NK-92 treated with Interleukin-12 subunit alpha and Interleukin-12 subunit beta, amount 100 ng/mL, for 24 hours (cell line): ENCODE results near the gene FBXO31.
"Not testable (repeated sequence)": the region's sequence is repeated elsewhere in the genome, so short reads cannot be mapped to it uniquely, and the experiment has no call there.

ENCODE experiments used
- DNase-seq: peaks from one replicate; lab custom pipeline; 2025; lab: John Stamatoyannopoulos, UW

FBXO31 gene

DNA sequence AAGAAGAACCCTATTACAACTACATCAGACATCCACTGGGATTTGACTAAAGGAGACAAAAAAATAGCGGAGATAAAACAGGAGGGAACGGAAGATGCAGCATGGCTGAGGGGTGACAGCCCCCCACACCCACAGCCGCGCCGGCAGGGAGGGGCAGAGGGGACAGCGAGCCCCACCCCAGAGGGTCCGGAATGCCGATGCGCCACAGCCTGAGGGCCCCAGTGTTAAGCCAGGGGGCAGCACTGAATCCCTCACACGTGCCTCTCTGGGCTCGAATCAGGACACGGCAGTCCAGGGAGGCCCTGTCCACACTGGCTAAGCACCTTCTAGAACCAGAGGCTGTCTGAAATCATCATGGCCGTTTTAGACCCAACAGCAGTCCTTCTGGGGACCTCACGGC, 27.4 kb upstream of the FBXO31 start:
- no peak for DNase-seq

DNA sequence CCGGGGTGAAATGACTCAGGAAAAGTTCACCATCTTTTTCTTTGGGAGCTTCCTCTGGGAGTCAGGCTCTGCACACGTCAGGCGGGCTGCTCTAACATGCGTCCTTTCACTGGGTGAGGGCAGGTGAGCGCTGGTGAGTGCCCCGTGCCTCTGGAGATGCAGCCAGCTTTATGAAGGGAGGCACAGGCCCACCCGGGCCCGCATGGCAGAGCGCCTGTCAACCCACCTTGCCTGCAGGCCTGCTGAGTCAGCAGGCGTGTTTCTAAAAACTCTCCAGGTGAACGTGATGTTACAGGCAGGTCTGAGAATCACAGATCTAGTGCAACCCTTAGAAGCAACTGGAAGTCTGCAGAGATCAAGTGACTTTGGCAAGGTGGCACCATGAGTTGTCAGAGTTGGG, 27.0 kb upstream of the FBXO31 start:
- DNase-seq: no peak

DNA sequence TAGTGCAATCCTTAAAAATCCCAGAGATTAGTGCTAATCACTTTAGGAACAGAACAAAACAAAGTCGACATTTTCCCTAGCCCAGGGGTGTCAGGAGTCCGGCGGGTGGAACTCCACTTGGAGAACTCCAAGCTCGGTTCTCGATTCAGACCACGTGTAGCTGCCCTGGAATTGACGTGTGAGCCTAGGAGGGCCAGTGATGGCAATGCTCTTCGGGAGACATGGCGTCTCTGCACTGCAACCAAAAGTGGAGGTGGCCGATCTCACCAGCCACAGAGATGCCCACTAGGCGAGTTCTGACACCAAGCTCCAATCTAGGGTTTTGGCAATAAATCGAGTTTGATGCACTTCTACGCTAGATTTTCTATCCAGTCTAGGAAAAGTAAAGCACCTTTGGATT, 26.2 kb upstream of the FBXO31 start:
- DNase-seq: no peak

DNA sequence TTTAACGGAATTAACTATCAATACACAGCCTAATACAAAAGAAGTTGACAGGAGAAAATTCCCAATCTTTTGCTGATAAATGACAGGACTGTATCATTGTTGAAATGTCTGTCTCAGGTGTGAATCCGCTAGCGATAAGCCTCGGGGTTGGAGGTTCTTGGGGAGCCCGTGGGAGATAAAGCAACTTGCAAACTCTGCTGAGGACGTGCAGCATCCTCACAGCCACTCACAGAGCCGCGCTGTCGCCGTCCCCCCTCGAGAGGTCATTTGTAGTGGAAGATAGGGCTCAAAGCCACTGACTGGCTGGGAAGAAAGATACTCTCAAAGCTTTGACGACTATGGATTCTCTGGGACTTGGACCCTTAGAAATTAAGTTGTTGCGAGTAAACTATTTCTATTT, 25.6 kb upstream of the FBXO31 start:
- DNase-seq: no peak

DNA sequence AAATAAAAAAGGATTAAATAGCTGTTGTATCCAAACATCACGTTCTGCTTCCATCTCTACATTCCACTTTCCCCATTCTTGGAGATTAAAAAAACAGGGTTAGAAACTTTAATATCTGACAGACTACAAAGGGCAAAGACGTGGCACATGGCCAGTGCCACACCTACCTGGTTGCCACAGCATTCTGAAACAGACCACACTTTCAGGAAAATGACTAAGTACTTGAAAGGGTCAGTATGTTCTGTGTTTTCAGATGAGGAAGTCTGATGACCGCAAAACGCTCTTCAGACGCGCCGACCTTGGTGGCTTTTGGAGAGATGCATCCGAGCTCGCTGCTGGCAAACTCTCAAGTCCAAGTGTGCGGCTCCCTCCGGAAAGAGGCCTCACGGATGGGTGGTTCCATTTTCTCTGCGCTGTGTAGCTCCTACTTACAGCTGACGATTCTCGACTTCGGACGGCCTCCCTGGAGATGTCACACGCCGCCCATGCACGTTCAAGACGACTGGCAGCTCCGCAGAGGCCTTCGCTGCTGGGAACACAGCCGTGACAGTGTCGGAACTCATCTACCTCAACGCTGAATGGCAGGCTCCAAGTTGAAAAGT, 24.0 kb upstream of the FBXO31 start:
- no peak for DNase-seq

DNA sequence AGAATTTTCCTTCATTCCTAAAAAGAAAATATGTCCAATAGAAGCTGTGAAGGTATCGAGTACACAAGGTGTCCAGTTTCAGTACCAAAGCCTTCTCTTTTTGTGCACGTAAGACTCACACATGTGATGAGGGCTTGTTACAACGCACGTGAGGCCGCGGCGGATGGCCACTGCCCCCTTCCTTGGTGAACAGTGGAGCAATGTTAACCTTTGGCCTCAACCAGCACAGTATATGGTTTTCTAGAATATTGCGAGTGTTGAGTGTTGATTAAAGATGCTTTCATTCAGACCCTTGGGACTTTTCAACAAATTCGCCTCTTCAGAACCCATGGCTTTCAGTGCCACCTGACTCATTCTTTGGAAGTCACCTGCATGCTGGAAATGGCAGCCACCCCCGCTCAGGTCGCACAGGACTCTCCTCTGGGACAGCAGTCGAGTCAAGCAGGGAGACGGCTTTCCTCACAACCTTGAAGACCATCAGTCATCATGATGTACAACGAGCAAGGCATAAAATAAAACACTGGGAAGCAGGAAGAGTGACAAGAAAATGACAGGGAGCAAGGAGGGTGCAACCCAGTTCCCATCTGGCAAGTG, 23.0 kb upstream of the FBXO31 start:
- no peak for DNase-seq

DNA sequence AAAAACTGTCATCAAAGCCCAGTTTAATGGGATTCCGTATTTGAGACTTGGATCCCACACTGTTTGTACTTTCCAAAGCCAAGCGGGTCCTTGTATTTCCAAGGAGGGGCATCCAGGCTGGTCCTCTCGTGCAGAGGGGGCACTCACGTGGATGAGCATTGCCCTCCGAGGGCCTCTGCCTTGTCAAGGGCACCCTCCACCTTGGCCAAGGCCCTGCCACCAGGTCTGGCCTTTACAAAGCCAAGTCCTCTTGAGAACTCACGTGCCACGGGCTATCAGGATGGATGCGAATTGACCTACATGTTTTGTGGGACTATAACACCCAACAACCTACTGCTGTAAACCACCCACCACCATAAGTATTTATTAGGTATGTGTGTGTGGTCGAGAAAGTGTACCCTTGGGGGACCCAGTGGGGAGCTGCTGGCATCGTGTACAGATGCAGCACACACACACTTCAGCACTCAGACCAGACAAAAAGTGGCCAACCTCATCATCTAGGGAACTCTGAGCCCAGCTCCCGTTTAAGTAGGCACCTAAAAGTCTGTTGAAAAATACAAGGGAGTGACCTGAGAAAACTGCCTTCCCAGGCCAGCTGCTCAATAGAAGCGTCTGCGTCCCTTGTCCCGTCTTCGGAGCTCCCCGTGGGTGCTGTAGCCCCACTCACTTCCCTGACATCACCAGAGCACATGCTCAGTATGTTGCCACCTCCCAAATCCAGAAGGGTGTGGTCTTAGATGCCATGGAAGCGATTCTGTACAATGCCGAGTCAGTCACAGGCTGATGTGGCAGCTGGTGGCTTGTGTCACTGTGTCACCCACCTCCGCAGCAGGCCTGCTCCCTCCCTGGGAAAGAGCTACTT, 21.4 kb upstream of the FBXO31 start:
- DNase-seq: no peak

DNA sequence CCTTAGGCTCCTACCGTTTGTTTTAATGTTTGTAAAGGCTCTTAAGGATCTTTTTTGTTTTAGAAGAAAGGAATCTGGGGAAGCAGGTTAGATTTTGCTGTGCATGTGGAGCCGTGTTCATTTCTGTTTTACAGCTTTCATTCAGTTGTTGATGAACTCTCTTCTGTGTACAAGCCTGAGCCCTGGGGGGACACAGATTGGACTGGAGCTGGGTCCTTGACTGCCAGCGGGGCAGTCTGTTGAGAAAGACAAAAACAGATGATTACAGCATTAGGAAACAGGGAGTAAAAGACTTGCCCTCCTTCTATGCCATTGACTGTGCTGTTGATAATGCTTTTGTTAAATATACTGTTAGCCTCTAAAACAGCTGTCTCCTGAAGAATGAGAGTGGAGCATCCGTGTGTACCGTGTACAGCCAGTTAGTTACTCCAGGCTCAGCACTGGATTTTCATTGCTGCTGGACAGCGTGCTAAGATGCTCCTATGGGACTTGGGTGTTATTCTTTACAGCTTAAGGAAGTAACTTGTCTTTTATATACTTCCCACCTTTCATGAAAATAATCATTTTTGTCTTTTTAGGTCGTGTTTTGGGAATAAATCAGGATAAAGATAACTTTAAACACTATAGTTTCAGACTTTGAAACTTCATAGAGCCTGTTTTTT, 11.7 kb upstream of the FBXO31 start:
- no peak for DNase-seq

DNA sequence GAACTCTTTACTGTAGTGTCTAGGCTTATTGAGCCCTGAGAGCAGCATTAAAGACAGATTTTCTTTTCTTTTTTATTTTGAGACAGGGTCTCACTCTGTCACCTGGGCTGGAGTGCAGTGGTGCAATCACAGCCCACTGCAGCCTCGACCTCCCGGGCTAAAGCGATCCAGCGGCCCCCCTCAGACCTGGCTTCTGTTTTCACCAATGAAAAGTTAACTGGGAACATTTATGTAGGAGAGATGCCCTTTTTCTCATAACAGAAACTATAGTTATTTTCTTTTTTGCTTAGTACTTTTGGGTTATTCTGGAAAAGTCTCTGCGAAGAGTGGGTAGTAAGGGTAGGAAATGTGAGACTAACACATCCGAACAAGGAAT, 10.1 kb upstream of the FBXO31 start:
- no peak for DNase-seq

DNA sequence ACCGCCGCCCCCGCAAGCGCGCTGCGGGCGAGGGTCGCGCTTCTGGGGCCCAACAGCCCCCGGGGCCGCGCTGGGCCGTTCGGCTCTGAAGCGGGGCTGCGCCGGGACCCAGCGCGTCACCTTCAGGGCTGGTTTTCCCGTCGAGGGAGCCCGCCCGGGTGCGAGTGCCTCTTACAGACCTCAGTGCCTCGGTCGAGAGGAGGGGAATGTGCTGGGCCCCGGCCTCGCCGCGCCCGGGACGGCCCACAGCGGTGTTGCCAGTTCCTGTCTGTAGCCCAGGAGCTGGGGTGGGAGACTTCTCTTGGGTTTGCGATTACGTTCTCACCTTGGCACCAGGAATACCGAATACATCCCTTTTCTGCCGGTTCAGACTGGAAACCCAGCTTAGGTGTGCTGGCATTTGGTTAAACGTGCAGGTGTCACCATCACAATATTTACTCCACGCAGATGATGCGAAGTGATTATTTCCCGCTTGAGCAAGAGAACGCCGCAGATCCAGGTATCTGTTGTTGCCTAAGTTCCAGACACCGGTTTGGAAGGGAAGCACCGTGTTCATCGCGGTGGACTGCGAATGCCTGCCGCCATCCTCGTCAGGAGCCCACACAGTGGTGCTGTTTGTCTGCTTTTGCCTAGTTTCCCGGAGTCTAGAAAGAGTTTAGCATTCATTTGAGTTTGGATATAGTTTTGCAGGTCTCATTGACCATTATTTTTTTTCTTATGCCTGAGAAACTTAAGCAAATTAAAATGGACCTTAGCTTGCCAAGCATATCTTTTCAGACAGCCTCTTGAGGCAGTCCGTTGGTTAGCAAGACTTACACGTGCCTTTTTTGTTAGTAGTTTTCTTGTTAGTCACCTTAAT, 9.5 kb upstream of the FBXO31 start:
- DNase-seq: no peak

DNA sequence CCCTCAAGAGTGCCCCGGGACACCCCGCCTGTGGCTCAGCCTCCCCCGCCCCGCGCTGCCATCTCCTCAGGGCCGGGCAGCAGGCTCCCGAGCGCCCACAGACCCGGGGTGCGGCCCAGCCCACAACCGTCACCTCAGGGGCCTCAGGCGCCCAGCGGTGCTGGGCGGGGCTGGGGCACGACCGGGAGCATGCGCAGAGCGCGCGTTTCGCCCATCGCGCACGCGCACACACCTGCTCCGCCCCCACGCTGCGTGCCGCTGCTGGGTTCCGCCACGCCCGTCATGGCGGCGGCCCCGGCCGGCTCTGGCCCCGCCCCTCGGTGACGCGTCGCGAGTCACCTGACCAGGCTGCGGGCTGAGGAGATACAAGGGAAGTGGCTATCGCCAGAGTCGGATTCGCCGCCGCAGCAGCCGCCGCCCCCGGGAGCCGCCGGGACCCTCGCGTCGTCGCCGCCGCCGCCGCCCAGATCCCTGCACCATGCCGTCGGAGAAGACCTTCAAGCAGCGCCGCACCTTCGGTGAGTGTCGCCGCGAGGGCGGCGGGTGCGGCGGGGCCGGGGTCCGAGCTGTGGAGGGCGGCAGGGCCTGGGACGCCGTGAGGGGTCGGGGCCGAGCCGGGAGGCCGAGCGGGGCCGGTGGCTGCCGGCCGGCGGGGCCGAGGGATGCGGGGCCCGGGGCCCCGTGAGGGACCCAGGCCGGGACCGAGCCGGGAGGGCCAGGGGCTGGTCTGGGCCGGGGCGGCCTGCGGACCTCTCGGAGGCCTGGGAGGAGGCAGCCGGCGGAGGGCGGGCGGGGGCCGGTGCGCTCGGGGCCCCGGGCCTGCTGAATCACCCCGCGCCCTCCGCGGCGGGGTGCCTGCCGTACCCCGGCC, 8.6 kb upstream of the FBXO31 start, which contains the start of gene MAP1LC3B:
TSS of gene MAP1LC3B (plus strand) at position 387 of the 871 bp plus-strand sequence. CDS start at position 479, 92 bp downstream.
- DNase-seq: peak; percentile 89

DNA sequence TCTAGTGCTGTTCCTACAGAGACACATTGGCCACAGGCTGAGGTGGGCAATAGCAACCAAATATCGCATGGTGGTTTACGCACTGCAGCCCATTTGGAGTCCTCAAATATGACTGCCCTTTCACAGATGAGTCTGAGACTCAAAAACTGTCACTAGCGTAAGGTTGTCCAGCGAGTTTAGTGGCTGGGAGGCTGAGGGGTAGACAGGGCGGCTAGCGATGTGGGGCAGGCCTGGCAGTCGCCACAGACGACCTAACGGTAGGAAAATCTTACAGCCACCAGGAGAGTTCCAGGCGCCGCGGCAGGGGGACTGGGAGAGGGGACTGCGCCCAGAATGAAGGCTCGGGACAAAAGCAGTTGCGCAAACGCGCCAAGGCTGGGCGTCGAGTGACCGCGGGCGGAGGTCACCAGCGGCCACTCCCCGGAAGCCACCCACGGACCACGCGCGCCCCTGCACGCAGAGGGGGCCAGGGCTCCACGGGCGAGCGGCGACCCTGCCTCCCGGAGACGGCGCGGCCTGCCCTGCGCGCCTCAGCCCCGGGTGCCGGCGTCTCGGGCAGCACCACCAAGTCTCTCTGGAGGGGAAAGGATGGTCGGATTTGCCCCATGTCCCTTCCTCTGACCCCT, 7.9 kb upstream of the FBXO31 start:
- peak; percentile 60 for DNase-seq

DNA sequence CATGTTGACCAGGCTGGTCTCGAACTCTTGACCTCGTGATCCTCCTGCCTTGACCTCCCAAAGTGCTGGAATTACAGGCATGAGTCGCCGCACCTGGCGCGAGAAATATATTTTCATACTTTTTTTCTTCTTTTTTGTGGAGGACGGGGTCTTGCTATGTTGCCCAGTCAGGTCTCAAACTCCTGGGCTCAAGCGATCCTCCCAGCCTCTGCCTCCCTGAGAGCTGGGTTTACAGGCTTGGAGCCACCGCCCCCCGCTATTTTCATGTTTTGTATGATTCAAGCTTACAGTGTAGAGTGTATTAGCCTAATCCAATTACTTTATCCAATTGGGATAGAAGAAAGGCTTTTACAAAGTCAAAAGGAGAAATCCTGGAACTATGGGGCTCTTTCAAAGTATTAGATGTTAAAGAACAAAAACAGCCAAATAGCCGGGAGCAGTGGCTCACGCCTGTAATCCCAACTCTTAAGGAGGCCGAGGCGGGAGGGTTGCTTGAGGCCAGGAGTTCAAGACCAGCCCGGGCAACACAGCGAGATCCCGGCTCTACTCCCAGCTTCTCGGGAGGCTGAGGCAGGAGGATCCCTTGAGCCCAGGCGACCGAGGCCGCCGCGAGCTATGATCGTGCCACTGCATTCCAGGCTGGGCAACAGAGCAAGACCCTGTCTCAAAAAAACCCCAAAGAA, 7.2 kb upstream of the FBXO31 start:
- no peak for DNase-seq

DNA sequence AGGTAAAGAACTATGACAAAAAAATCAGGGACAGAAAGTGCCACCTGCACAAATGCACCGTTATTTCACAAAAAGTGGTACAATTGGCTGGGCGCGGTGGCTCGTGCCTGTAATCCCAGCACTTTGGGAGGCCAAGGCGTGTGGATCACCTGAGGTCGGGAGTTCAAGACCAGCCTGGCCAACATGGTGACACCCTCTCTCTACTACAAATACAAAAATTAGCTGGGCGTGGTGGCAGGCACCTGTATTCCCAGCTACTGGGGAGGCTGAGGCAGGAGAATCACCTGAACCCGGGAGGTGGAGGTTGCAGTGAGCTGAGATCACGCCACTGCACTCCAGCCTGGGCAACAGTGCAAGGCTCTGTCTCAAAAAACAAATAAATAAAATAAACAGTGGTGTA, 6.3 kb upstream of the FBXO31 start:
- not testable (repeated sequence) for DNase-seq

DNA sequence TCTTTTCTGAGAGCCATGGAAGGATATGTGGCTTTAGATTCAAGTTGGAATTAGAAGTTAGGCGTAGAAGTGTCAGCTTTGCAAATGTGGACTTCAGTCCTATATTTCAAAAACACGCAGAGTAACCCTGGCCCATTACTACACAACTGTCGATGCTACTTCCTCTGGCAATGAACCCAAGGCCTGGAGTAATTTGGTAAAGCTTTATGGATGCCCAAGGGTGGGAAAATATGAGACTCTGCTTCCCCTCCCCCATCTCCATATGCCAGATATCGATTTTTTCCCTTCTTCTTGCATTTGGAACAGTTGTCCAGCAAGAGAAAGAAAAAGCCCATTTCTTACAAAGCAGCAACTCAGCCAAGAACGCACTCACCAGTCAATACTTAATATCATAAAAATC, 5.7 kb upstream of the FBXO31 start:
- DNase-seq: no peak

DNA sequence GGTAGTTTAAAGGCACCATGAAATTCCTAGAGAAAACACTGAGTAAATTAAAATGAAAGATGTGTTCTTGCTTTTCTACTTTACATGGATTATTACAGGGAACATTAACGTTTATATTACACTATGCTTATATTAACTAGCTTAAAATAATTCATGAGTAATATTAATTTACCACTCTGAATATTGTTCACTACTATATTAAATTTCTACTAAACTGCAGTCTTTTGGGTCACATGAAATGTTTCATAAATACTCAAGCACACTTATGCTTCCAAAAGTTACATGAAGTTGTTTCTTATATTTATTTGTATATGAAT, 5.2 kb upstream of the FBXO31 start:
- no peak for DNase-seq

DNA sequence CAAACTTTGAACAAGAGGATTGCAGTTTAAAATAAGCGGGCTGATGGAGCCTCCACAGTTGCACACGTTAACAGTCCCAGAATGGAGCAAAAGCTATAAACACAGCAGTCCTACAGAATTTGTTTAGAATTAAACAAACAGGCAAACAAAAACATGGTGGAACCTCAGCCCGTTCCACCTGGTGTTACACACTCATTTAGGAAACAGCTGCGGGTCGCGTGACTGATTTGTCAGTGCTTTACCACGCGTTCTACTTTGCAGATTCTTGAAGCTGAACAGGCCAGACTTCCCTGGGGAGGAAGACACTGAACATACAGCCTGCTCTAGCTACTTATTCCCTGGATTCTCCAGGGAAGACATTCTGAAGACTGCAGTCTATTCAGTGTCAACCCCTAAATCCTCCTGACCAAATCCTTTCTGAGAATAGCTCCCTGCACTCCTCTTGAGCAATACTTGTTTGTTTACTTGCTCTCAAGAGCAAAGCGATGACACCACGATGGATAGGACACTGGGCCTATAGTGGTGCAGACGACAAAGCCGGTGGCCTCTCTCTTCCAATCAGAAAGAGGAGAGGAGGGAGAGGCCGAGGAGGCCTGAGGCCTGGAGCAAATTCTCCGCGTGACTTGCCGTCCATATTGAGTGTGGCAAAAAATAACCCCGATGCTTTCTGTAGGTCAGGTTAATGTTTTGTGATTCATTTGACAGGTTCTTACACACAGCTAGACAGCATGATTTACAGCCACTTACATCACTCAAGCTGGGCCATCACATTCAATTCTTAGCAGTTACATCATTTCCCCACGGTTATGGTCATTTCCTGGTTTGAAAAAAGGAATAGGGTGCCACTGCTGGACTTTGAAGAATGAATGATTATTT, 4.6 kb upstream of the FBXO31 start:
- peak; percentile 82 for DNase-seq

DNA sequence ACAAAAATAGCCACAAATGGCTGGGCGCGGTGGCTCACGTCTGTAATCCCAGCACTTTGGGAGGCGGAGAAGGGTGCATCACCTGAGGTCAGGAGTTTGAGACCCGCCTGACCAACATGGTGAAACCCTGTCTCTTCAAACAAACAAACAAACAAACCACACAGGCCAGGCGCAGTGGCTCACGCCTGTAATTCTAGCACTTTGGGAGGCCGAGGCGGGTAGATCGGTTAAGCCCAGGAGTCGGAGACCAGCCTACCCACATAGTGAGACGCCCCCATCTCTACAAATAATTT, 1.2 kb upstream of the FBXO31 start:
- not testable (repeated sequence) for DNase-seq
